Stimulated activated CD4-positive, alpha-beta T cell treated with anti-CD3 and anti-CD28 coated beads, Interleukin-2, amount 100 ng/mL, for 4 hours (primary cell): Measurements from ENCODE around the gene TTC17.
"Not testable (repeated sequence)": the region's sequence is repeated elsewhere in the genome, so short reads cannot be mapped to it uniquely, and the experiment has no call there.

ENCODE experiments used
- DNase-seq: peaks from one replicate; pipeline ENCODE4 v3.0.0-alpha.2; 2020; ENCODE audit warnings: low read depth

TTC17 gene

GRCh38 chr11:43467958-43468357 lies 109.2 kb downstream of the TTC17 start:
- DNase-seq = no peak

GRCh38 chr11:43477491-43477890 lies 118.8 kb downstream of the TTC17 start:
- DNase-seq = not testable (repeated sequence)

GRCh38 chr11:43486141-43486540 lies 127.4 kb downstream of the TTC17 start:
- DNase-seq = no peak

GRCh38 chr11:43489869-43490465 lies 131.2 kb downstream of the TTC17 start:
- no peak for DNase-seq

- no peak for DNase-seq
Observed at GRCh38 chr11:43492701-43493100, 134.0 kb downstream of the TTC17 start.

GRCh38 chr11:43493431-43493830 lies 134.7 kb downstream of the TTC17 start:
- DNase-seq = no peak

GRCh38 chr11:43497144-43497543 lies 138.4 kb downstream of the TTC17 start:
- DNase-seq = no peak

- no peak for DNase-seq
Observed at GRCh38 chr11:43498561-43498960, 139.8 kb downstream of the TTC17 start.

GRCh38 chr11:43503417-43503816 lies 144.7 kb downstream of the TTC17 start:
- no peak for DNase-seq

- no peak for DNase-seq
Observed at GRCh38 chr11:43504316-43504950, 145.7 kb downstream of the TTC17 start.

GRCh38 chr11:43505171-43505570 lies 146.5 kb downstream of the TTC17 start:
- no peak for DNase-seq

- no peak for DNase-seq
Observed at GRCh38 chr11:43507171-43507570, 148.5 kb downstream of the TTC17 start.

- DNase-seq = no peak
Observed at GRCh38 chr11:43508511-43508918, 149.8 kb downstream of the TTC17 start.

GRCh38 chr11:43511959-43512358 lies 153.2 kb downstream of the TTC17 start:
- DNase-seq = no peak

- no peak for DNase-seq
Observed at GRCh38 chr11:43515090-43515489, 156.4 kb downstream of the TTC17 start.

- DNase-seq = no peak
Observed at GRCh38 chr11:43516316-43516850, 157.7 kb downstream of the TTC17 start.

- DNase-seq = no peak
Observed at GRCh38 chr11:43517518-43517917, 158.8 kb downstream of the TTC17 start.

GRCh38 chr11:43518408-43519160 lies 159.9 kb downstream of the TTC17 start:
- DNase-seq = no peak

GRCh38 chr11:43521471-43521870 lies 162.8 kb downstream of the TTC17 start:
- no peak for DNase-seq

GRCh38 chr11:43523632-43524031 lies 164.9 kb downstream of the TTC17 start:
- no peak for DNase-seq

GRCh38 chr11:43532041-43532440 lies 173.3 kb downstream of the TTC17 start:
- no peak for DNase-seq

GRCh38 chr11:43537833-43538615 lies 179.3 kb downstream of the TTC17 start:
- no peak for DNase-seq
